Measurements from ENCODE around the gene LRRC27.

DNA sequence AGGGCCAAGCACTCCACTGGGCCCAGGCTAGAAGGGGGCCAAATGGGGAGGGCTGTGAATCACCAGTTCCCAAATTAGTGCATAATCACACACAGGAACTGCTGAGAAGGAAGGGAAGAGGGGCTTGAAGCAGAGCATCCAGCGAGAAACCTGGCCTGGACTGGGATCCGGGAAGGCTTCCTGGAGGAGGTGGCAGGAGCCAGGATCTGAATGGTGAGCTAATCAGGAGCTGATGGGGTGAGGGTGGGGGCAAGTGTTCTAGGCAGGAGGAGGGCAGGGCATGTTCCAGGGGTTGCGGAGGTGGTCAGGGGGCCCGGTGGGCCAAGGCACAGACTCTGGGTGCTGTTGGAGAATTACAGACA is 77.7 kb downstream of the LRRC27 start:
- TF ChIP-seq, protein P1, sequence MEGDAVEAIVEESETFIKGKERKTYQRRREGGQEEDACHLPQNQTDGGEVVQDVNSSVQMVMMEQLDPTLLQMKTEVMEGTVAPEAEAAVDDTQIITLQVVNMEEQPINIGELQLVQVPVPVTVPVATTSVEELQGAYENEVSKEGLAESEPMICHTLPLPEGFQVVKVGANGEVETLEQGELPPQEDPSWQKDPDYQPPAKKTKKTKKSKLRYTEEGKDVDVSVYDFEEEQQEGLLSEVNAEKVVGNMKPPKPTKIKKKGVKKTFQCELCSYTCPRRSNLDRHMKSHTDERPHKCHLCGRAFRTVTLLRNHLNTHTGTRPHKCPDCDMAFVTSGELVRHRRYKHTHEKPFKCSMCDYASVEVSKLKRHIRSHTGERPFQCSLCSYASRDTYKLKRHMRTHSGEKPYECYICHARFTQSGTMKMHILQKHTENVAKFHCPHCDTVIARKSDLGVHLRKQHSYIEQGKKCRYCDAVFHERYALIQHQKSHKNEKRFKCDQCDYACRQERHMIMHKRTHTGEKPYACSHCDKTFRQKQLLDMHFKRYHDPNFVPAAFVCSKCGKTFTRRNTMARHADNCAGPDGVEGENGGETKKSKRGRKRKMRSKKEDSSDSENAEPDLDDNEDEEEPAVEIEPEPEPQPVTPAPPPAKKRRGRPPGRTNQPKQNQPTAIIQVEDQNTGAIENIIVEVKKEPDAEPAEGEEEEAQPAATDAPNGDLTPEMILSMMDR (IDR thresholded peaks at IDR 0.05; ENCODE audit: insufficient read depth, low read length, poor library complexity, severe bottlenecking), result no peak
- TF ChIP-seq EZH2phosphoT487 (conservative IDR thresholded peaks at IDR 0.05; ENCODE audit: low read length), result no peak

Measured in SU-DHL-6 (cell line).